SK-N-MC (cell line): ENCODE measurements around the gene INPP4B.

Experiments
- EZH2 ChIP-seq: fragments of 200-600 bp; sonication (generic); IDR thresholded peaks from one replicate; pipeline ENCODE4 v1.6.1; 2017; ENCODE audit warnings: antibody characterized with exemption
- POLR2AphosphoS5 ChIP-seq: IDR thresholded peaks from 2 replicates; pipeline ENCODE4 v1.6.1; 2012; ENCODE audit warnings: mild to moderate bottlenecking, low read depth, low read length, borderline replicate concordance

GRCh38 chr4:142861351-142861750, 15.2 kb upstream of the INPP4B start:
- TF ChIP-seq POLR2AphosphoS5 (no peak), EZH2 (no peak)
